Hepatocyte (in vitro differentiated cells): ENCODE measurements around the gene SCN2B. TPM values are rescaled to one million over a fixed set of nuclear protein-coding genes. Genes with fewer than 3 reads are reported as not detected.

Source experiments
- DNase-seq: peaks from one replicate; pipeline ENCODE4 v3.0.0-alpha.2; 2016; ENCODE audit warnings: low spot score
- H2AFZ ChIP-seq: fragments of 200-600 bp; sonication (generic); 2 replicates; pipeline ENCODE4 v1.6.0; 2016; ENCODE audit warnings: antibody characterized with exemption, mild to moderate bottlenecking
- H3K27ac ChIP-seq: fragments of 200-600 bp; sonication (generic); 2 replicates; pipeline ENCODE4 v1.5.1; 2016; ENCODE audit warnings: mild to moderate bottlenecking
- H3K27me3 ChIP-seq: fragments of 200-600 bp; sonication (generic); 2 replicates; pipeline ENCODE4 v1.6.1; 2016
- H3K36me3 ChIP-seq: fragments of 200-600 bp; sonication (generic); replicated peaks from 2 replicates; pipeline ENCODE4 v1.5.1; 2016; ENCODE audit warnings: low read depth; ENCODE audit not compliant: insufficient read depth
- H3K4me1 ChIP-seq: fragments of 200-600 bp; sonication (generic); 2 replicates; pipeline ENCODE4 v1.5.1; 2016; ENCODE audit warnings: mild to moderate bottlenecking, moderate library complexity; ENCODE audit not compliant: insufficient read depth
- H3K4me2 ChIP-seq: fragments of 200-600 bp; sonication (generic); 2 replicates; pipeline ENCODE4 v1.6.0; 2016
- H3K4me3 ChIP-seq: fragments of 200-600 bp; sonication (generic); 2 replicates; pipeline ENCODE4 v1.5.1; 2016; ENCODE audit warnings: mild to moderate bottlenecking
- H3K79me2 ChIP-seq: fragments of 200-600 bp; sonication (generic); 2 replicates; pipeline ENCODE4 v1.6.0; 2017; ENCODE audit warnings: mild to moderate bottlenecking
- H3K9me2 ChIP-seq: fragments of 200-600 bp; sonication (generic); replicated peaks from 2 replicates; pipeline ENCODE4 v1.6.0; 2017; ENCODE audit warnings: mild to moderate bottlenecking; ENCODE audit not compliant: insufficient read depth
- H3K9me3 ChIP-seq: fragments of 200-600 bp; sonication (generic); 2 replicates; pipeline ENCODE4 v1.5.1; 2016; ENCODE audit warnings: low read depth, mild to moderate bottlenecking
- H4K20me1 ChIP-seq: fragments of 200-600 bp; sonication (generic); 2 replicates; pipeline ENCODE4 v1.6.0; 2016; ENCODE audit warnings: mild to moderate bottlenecking; ENCODE audit not compliant: insufficient read depth, poor library complexity, severe bottlenecking
- EZH2 ChIP-seq: fragments of 200-600 bp; sonication (generic); IDR thresholded peaks from 2 replicates; pipeline ENCODE4 v1.6.1; 2016; ENCODE audit warnings: antibody characterized with exemption, mild to moderate bottlenecking, borderline replicate concordance
- EZH2phosphoT487 ChIP-seq: fragments of 200-600 bp; sonication (generic); IDR thresholded peaks from one replicate; pipeline ENCODE4 v1.6.1; 2018; ENCODE audit warnings: antibody characterized with exemption, mild to moderate bottlenecking, low read depth, moderate library complexity; ENCODE audit not compliant: unreplicated experiment, severe bottlenecking
- WGBS: methylation state at CpG from one replicate; pipeline ENCODE4 v1.1.6; 2016; ENCODE audit warnings: low lambda C conversion rate; ENCODE audit errors: missing lambda C conversion rate; 5-methylcytosine and 5-hydroxymethylcytosine counted together
- polyA plus RNA-seq: library from polyadenylated mRNA; unstranded; fragments of >200 nt; fragmentation: Nextera tagmentation; extraction: Ambion mirVana; gene quantifications from 2 replicates; pipeline ENCODE4 v1.2.1, GENCODE V29; 2016
- total RNA-seq: library from RNA; depleted of rRNA; stranded (reverse); fragments of >200 nt; gene quantifications from 2 replicates; pipeline ENCODE4 v1.2.3, GENCODE V29; 2014
- TF ChIP-seq, protein P1 (sequence below): fragments of 200-600 bp; sonication (generic); IDR thresholded peaks from 2 replicates; pipeline ENCODE4 v1.5.1; 2016; ENCODE audit warnings: antibody characterized with exemption, mild to moderate bottlenecking; ENCODE audit not compliant: poor library complexity

Gene SCN2B
- total and polyA plus RNA-seq, 2 experiments from 2014 or later = 1.1 to 1.2 TPM

GRCh38 chr11:118133816-118134215 is 42.6 kb downstream of the SCN2B start:
- Histone ChIP-seq H3K9me3 (no peaks in the 10 kb centered on the region), H3K4me1 (peaks cover 4% of the 10 kb centered on the region), H3K79me2 (no peaks in the 10 kb centered on the region), H3K4me2 (no peak overlapping the region), H3K4me3 (no peak overlapping the region), H3K36me3 (no peaks in the 10 kb centered on the region), H2AFZ (no peak overlapping the region), H3K9me2 (no peaks in the 10 kb centered on the region), H4K20me1 (no peaks in the 10 kb centered on the region), H3K27me3 (peaks cover 14% of the 10 kb centered on the region), H3K27ac (no peak overlapping the region)
- DNase-seq = no peak
- TF ChIP-seq EZH2 = no peak
- TF ChIP-seq, protein P1, sequence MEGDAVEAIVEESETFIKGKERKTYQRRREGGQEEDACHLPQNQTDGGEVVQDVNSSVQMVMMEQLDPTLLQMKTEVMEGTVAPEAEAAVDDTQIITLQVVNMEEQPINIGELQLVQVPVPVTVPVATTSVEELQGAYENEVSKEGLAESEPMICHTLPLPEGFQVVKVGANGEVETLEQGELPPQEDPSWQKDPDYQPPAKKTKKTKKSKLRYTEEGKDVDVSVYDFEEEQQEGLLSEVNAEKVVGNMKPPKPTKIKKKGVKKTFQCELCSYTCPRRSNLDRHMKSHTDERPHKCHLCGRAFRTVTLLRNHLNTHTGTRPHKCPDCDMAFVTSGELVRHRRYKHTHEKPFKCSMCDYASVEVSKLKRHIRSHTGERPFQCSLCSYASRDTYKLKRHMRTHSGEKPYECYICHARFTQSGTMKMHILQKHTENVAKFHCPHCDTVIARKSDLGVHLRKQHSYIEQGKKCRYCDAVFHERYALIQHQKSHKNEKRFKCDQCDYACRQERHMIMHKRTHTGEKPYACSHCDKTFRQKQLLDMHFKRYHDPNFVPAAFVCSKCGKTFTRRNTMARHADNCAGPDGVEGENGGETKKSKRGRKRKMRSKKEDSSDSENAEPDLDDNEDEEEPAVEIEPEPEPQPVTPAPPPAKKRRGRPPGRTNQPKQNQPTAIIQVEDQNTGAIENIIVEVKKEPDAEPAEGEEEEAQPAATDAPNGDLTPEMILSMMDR = no peak
- WGBS = 88% methylated on average over 10 of the region's 10 CpGs

DNA sequence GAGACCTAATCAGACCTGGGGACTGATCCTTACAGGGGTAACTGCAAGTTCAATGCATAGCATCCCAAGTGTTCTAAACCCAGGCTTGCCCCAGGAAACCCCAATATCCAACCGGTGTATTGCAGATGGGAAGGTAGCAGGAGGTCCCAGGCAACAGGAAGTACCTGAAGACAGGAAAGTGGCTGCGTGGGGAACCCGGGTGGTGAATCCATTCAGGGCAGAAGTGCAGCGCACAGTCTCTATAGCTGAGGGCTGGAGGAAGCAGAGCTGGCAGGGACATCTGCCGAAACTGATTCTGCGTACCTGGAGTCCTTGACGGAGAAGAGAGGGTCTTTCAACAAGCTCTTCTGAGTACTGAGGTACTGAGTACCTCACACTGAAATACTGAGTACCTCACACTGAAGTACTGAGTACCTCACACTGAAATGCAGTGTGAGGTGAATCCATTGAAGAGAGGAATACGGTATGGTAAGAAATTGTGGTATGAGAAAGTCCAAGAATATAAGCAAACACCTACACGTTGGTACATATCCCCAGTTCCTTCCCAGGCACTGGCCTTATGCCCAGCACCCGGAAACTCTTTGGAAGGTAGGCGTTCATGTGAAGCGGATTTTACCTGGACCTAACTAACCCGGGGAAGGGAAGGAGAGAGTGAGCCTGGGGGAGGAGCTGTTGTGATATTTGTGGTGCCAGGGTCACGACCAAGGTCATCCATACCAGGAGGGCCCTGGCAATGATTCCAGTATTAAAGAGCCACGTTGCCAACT is 43.9 kb downstream of the SCN2B start:
- H4K20me1 ChIP-seq = no peaks in the 10 kb centered on the region
- no peak overlapping the region for H2AFZ ChIP-seq
- TF ChIP-seq EZH2phosphoT487 = no peak
- TF ChIP-seq, protein P1 = no peak
- no peak for TF ChIP-seq EZH2
- H3K4me3 ChIP-seq = no peak overlapping the region
- no peaks in the 10 kb centered on the region for H3K9me3 ChIP-seq
- no peak overlapping the region for H3K27ac ChIP-seq
- H3K79me2 ChIP-seq = no peaks in the 10 kb centered on the region
- peaks cover 12% of the 10 kb centered on the region for H3K27me3 ChIP-seq
- peaks cover 4% of the 10 kb centered on the region for H3K4me1 ChIP-seq
- no peaks in the 10 kb centered on the region for H3K36me3 ChIP-seq
- H3K4me2 ChIP-seq = no peak overlapping the region
- H3K9me2 ChIP-seq = no peaks in the 10 kb centered on the region
- WGBS = 88% methylated on average over 15 of the region's 15 CpGs
- DNase-seq = no peak

GRCh38 chr11:118129471-118130172 is 46.8 kb downstream of the SCN2B start:
- H2AFZ ChIP-seq = no peak overlapping the region
- no peaks in the 10 kb centered on the region for H3K9me2 ChIP-seq
- no peak for TF ChIP-seq EZH2phosphoT487
- TF ChIP-seq, protein P1 = no peak
- no peak for TF ChIP-seq EZH2
- no peaks in the 10 kb centered on the region for H3K9me3 ChIP-seq
- no peak overlapping the region for H3K27ac ChIP-seq
- H3K27me3 ChIP-seq = peaks cover 5% of the 10 kb centered on the region
- H4K20me1 ChIP-seq = no peaks in the 10 kb centered on the region
- DNase-seq = no peak
- H3K4me2 ChIP-seq = no peak overlapping the region
- H3K79me2 ChIP-seq = no peaks in the 10 kb centered on the region
- no peak overlapping the region for H3K4me3 ChIP-seq
- H3K36me3 ChIP-seq = no peaks in the 10 kb centered on the region
- WGBS = 77% methylated on average over 6 of the region's 6 CpGs
- H3K4me1 ChIP-seq = peaks cover 4% of the 10 kb centered on the region
